Hepatocyte (in vitro differentiated cells): Measurements from ENCODE around the gene SMLR1. TPM values are rescaled to one million over a fixed set of nuclear protein-coding genes. Genes with fewer than 3 reads are reported as not detected.
"Not testable (repeated sequence)": the region's sequence is repeated elsewhere in the genome, so short reads cannot be mapped to it uniquely, and the experiment has no call there.

ENCODE experiments used
- DNase-seq: peaks from one replicate; pipeline ENCODE4 v3.0.0-alpha.2; 2016; ENCODE audit warnings: low spot score
- H2AFZ ChIP-seq: fragments of 200-600 bp; sonication (generic); 2 replicates; pipeline ENCODE4 v1.6.0; 2016; ENCODE audit warnings: antibody characterized with exemption, mild to moderate bottlenecking
- H3K27ac ChIP-seq: fragments of 200-600 bp; sonication (generic); 2 replicates; pipeline ENCODE4 v1.5.1; 2016; ENCODE audit warnings: mild to moderate bottlenecking
- H3K27me3 ChIP-seq: fragments of 200-600 bp; sonication (generic); 2 replicates; pipeline ENCODE4 v1.6.1; 2016
- H3K36me3 ChIP-seq: fragments of 200-600 bp; sonication (generic); replicated peaks from 2 replicates; pipeline ENCODE4 v1.5.1; 2016; ENCODE audit warnings: low read depth; ENCODE audit not compliant: insufficient read depth
- H3K4me1 ChIP-seq: fragments of 200-600 bp; sonication (generic); 2 replicates; pipeline ENCODE4 v1.5.1; 2016; ENCODE audit warnings: mild to moderate bottlenecking, moderate library complexity; ENCODE audit not compliant: insufficient read depth
- H3K4me2 ChIP-seq: fragments of 200-600 bp; sonication (generic); 2 replicates; pipeline ENCODE4 v1.6.0; 2016
- H3K4me3 ChIP-seq: fragments of 200-600 bp; sonication (generic); 2 replicates; pipeline ENCODE4 v1.5.1; 2016; ENCODE audit warnings: mild to moderate bottlenecking
- H3K79me2 ChIP-seq: fragments of 200-600 bp; sonication (generic); 2 replicates; pipeline ENCODE4 v1.6.0; 2017; ENCODE audit warnings: mild to moderate bottlenecking
- H3K9me2 ChIP-seq: fragments of 200-600 bp; sonication (generic); replicated peaks from 2 replicates; pipeline ENCODE4 v1.6.0; 2017; ENCODE audit warnings: mild to moderate bottlenecking; ENCODE audit not compliant: insufficient read depth
- H3K9me3 ChIP-seq: fragments of 200-600 bp; sonication (generic); 2 replicates; pipeline ENCODE4 v1.5.1; 2016; ENCODE audit warnings: low read depth, mild to moderate bottlenecking
- H4K20me1 ChIP-seq: fragments of 200-600 bp; sonication (generic); 2 replicates; pipeline ENCODE4 v1.6.0; 2016; ENCODE audit warnings: mild to moderate bottlenecking; ENCODE audit not compliant: insufficient read depth, poor library complexity, severe bottlenecking
- CTCF ChIP-seq: fragments of 200-600 bp; sonication (generic); IDR thresholded peaks from 2 replicates; pipeline ENCODE4 v1.5.1; 2016; ENCODE audit warnings: antibody characterized with exemption, mild to moderate bottlenecking; ENCODE audit not compliant: poor library complexity
- EZH2 ChIP-seq: fragments of 200-600 bp; sonication (generic); IDR thresholded peaks from 2 replicates; pipeline ENCODE4 v1.6.1; 2016; ENCODE audit warnings: antibody characterized with exemption, mild to moderate bottlenecking, borderline replicate concordance
- EZH2phosphoT487 ChIP-seq: fragments of 200-600 bp; sonication (generic); IDR thresholded peaks from one replicate; pipeline ENCODE4 v1.6.1; 2018; ENCODE audit warnings: antibody characterized with exemption, mild to moderate bottlenecking, low read depth, moderate library complexity; ENCODE audit not compliant: unreplicated experiment, severe bottlenecking
- WGBS: methylation state at CpG from one replicate; pipeline ENCODE4 v1.1.6; 2016; ENCODE audit warnings: low lambda C conversion rate; ENCODE audit errors: missing lambda C conversion rate; 5-methylcytosine and 5-hydroxymethylcytosine counted together
- polyA plus RNA-seq: library from polyadenylated mRNA; unstranded; fragments of >200 nt; fragmentation: Nextera tagmentation; extraction: Ambion mirVana; gene quantifications from 2 replicates; pipeline ENCODE4 v1.2.1, GENCODE V29; 2016
- total RNA-seq: library from RNA; depleted of rRNA; stranded (reverse); fragments of >200 nt; gene quantifications from 2 replicates; pipeline ENCODE4 v1.2.3, GENCODE V29; 2014

SMLR1 gene
- total and polyA plus RNA-seq, 2 experiments from 2014 or later, result 28.9 to 31.0 TPM

- Histone ChIP-seq H3K27me3 (no peaks in the 10 kb centered on the region), H4K20me1 (no peaks in the 10 kb centered on the region), H3K9me2 (no peaks in the 10 kb centered on the region), H3K9me3 (no peaks in the 10 kb centered on the region), H3K27ac (no peak overlapping the region), H3K4me1 (no peaks in the 10 kb centered on the region), H3K4me2 (no peak overlapping the region), H3K79me2 (no peaks in the 10 kb centered on the region), H3K36me3 (no peaks in the 10 kb centered on the region), H2AFZ (no peak overlapping the region), H3K4me3 (no peak overlapping the region)
- no peak for DNase-seq
- 96% methylated on average over 2 of the region's 2 CpGs for WGBS
- TF ChIP-seq CTCF (no peak), EZH2phosphoT487 (no peak), EZH2 (no peak)
These were observed 30.1 kb upstream of the SMLR1 start for GRCh38 chr6:130797061-130797460.

GRCh38 chr6:130801368-130801767 is 25.8 kb upstream of the SMLR1 start:
- not testable (repeated sequence) for H3K4me1 ChIP-seq, H3K9me2 ChIP-seq, H3K4me3 ChIP-seq, DNase-seq, H3K4me2 ChIP-seq, H2AFZ ChIP-seq, H3K27me3 ChIP-seq, H3K27ac ChIP-seq, H3K79me2 ChIP-seq, H3K36me3 ChIP-seq, H3K9me3 ChIP-seq, H4K20me1 ChIP-seq
- WGBS, result 98% methylated on average over 8 of the region's 37 CpGs

GRCh38 chr6:130810307-130811030 is 16.7 kb upstream of the SMLR1 start:
- Histone ChIP-seq H3K36me3 (no peaks in the 10 kb centered on the region), H3K9me3 (no peaks in the 10 kb centered on the region), H3K27me3 (no peaks in the 10 kb centered on the region), H3K27ac (no peak overlapping the region), H3K4me2 (peak overlapping the region; percentile 61), H2AFZ (no peak overlapping the region), H3K4me1 (peaks cover 6% of the 10 kb centered on the region), H4K20me1 (no peaks in the 10 kb centered on the region), H3K4me3 (no peak overlapping the region), H3K9me2 (no peaks in the 10 kb centered on the region), H3K79me2 (no peaks in the 10 kb centered on the region)
- TF ChIP-seq CTCF (no peak), EZH2phosphoT487 (no peak), EZH2 (no peak)
- no peak for DNase-seq
- 35% methylated on average over 9 of the region's 9 CpGs for WGBS

- DNase-seq, result no peak
- Histone ChIP-seq H3K9me3 (no peaks in the 10 kb centered on the region), H3K79me2 (no peaks in the 10 kb centered on the region), H2AFZ (no peak overlapping the region), H3K27me3 (no peaks in the 10 kb centered on the region), H4K20me1 (no peaks in the 10 kb centered on the region), H3K27ac (no peak overlapping the region), H3K9me2 (no peaks in the 10 kb centered on the region), H3K4me1 (peaks cover 6% of the 10 kb centered on the region), H3K36me3 (no peaks in the 10 kb centered on the region), H3K4me3 (no peak overlapping the region), H3K4me2 (no peak overlapping the region)
- WGBS, result 85% methylated on average over 5 of the region's 5 CpGs
- TF ChIP-seq EZH2phosphoT487, result no peak
- no peak for TF ChIP-seq CTCF
- no peak for TF ChIP-seq EZH2
These were observed 15.3 kb upstream of the SMLR1 start for GRCh38 chr6:130811932-130812331.
